ENCODE data around the gene RNF223.
"Not testable (repeated sequence)": the region's sequence is repeated elsewhere in the genome, so short reads cannot be mapped to it uniquely, and the experiment has no call there.

RNF223 gene

GRCh38 chr1:1085911-1086841, 12.1 kb upstream of the RNF223 start:
- DNase-seq: no peak

GRCh38 chr1:1085171-1085841, 11.2 kb upstream of the RNF223 start:
- DNase-seq: no peak

GRCh38 chr1:1084372-1085170, 10.5 kb upstream of the RNF223 start:
- DNase-seq: no peak

GRCh38 chr1:1083416-1084371, 9.6 kb upstream of the RNF223 start:
- no peak for DNase-seq

- DNase-seq: no peak
These were observed 8.8 kb upstream of the RNF223 start for GRCh38 chr1:1082776-1083415.

GRCh38 chr1:1082239-1082775, 8.2 kb upstream of the RNF223 start:
- no peak for DNase-seq

GRCh38 chr1:1081311-1082238, 7.5 kb upstream of the RNF223 start:
- peak; percentile 2 for DNase-seq

GRCh38 chr1:1080951-1081310, 6.8 kb upstream of the RNF223 start:
- DNase-seq: no peak

GRCh38 chr1:1080122-1080757, 6.1 kb upstream of the RNF223 start:
- peak; percentile 45 for DNase-seq

GRCh38 chr1:1079408-1080121, 5.5 kb upstream of the RNF223 start:
- DNase-seq: peak; percentile 59

GRCh38 chr1:1077396-1077795, 3.3 kb upstream of the RNF223 start:
- DNase-seq: not testable (repeated sequence)

GRCh38 chr1:1075148-1075935, 1.2 kb upstream of the RNF223 start:
- no peak for DNase-seq

- DNase-seq: no peak
These were observed 583 bp upstream of the RNF223 start for GRCh38 chr1:1074631-1075147.

GRCh38 chr1:1072849-1073742, 1.0 kb downstream of the RNF223 start:
- DNase-seq: no peak

- DNase-seq: no peak
These were observed 1.7 kb downstream of the RNF223 start for GRCh38 chr1:1072299-1072848.

- no peak for DNase-seq
These were observed 2.4 kb downstream of the RNF223 start for GRCh38 chr1:1071486-1072298.
